HG03135 (cell line): ENCODE measurements around the gene ENO4.

Source experiments
- ATAC-seq: cut with Tn5 transposase; IDR thresholded peaks from one replicate; pipeline ENCODE4 v1.9.1; 2021; ENCODE audit warnings: mild to moderate bottlenecking, moderate library complexity; ENCODE audit not compliant: unreplicated experiment

The ENO4 gene

GRCh38 chr10:116866066-116866465, 16.8 kb downstream of the ENO4 start:
- ATAC-seq, result no peak

GRCh38 chr10:116866987-116867595, 17.8 kb downstream of the ENO4 start:
- no peak for ATAC-seq

DNA sequence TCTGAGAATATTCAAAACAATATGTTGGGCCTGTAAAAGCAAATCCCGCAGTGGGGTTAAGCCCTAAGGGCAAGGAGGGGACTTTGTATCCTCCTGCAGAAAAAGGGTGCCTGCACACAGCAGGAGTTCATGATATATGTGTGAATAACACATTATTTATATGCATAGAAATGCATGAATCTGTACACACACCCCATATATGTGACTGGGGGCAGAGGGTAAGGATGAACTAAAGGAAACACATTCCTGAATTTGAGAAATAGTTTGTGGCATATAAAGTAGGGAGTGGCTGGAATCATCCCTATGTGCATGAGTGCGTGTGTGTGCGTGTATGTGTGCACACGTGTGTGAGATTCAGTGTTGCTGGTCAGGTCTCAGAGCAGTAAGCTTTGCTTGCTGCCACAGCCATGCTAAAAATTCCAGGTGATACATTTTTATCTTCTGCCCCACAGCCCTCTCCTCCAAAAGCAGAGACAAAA, 18.9 kb downstream of the ENO4 start:
- no peak for ATAC-seq

DNA sequence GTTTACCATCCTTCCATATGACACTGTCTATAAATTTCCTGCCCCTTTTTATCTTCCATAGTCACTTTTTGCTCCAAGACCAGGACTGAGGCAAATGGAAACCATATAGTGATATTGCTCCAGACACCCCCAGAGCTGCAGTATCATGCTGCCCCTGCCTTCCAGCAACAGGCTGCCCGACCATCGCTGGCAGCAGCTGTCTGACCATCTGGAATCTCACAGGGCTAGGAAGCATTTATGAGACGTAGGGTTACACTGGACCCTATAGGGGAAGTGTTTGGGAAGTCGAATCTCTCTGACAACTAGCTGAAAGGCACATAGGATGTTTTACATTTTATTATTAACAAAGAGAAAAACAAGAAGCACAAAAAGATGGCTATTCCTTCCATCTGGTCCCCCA, 19.4 kb downstream of the ENO4 start:
- ATAC-seq, result no peak

DNA sequence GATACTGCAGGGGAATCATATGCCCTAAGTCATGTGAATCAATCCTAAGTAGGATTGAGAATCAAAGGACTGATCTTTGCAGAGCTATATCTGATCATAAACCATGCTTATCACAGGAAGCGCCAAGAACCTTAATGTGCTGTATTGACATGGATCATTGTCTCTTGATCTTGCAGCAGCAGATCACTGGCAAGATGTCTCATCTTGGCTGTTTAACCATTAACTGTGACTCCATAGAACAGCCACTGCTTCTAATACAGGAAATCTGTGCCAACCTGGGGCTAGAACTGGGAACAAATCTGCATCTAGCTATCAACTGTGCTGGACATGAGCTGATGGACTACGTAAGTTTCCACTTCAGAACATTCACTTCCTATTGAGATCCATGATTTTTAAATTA, 21.6 kb downstream of the ENO4 start:
- ATAC-seq, result no peak

- no peak for ATAC-seq
Observed at GRCh38 chr10:116873134-116873533, 23.8 kb downstream of the ENO4 start.

GRCh38 chr10:116875897-116876296, 26.6 kb downstream of the ENO4 start:
- no peak for ATAC-seq

DNA sequence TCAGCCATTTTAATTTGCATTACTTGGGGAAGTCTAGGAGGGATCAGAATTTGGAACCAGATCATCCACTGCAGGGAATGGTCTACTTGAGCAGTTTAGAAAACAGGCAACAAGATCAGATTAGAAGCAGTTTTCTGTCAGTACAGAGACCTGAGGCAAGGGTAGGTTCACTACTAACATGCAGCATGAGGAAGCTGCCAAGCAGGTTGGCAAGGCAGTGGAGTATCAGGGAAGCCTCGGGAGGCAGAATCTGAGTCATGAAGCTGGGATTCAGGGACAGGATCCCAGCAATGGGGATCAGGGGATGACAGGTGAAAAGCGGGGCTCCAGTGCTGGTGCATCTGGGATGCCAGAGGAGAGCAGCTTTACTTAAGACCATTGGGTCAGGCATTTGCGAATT, 28.1 kb downstream of the ENO4 start:
- no peak for ATAC-seq

- no peak for ATAC-seq
Observed at GRCh38 chr10:116878123-116878522, 28.8 kb downstream of the ENO4 start.

GRCh38 chr10:116879817-116880216, 30.5 kb downstream of the ENO4 start:
- no peak for ATAC-seq

GRCh38 chr10:116880716-116881482, 31.6 kb downstream of the ENO4 start:
- ATAC-seq, result no peak

- ATAC-seq, result no peak
Observed at GRCh38 chr10:116882639-116883038, 33.3 kb downstream of the ENO4 start.

GRCh38 chr10:116886772-116887171, 37.5 kb downstream of the ENO4 start:
- no peak for ATAC-seq

GRCh38 chr10:116888380-116889055, 39.2 kb downstream of the ENO4 start:
- ATAC-seq, result no peak

DNA sequence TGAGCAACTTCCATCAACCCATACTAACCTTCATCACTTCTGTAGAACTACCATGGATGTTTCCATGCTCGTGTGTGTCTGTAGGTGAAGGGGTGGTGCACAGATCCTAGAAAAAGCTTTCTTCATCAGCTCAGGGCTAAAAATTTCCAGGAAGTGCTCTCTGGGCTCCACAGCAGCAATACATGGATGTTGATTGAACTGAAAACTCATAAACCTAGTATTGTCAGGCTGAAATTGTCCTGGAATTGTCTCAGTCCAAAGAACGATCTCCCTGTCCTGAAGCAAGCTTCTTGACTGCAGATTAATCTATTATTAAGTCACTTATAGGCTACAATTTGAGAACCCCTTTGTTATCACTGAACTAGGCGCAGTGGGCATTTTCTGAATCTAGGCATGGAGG, 39.8 kb downstream of the ENO4 start:
- no peak for ATAC-seq

GRCh38 chr10:116891208-116891607, 41.9 kb downstream of the ENO4 start:
- ATAC-seq, result no peak

GRCh38 chr10:116892907-116893685, 43.8 kb downstream of the ENO4 start:
- ATAC-seq, result no peak

DNA sequence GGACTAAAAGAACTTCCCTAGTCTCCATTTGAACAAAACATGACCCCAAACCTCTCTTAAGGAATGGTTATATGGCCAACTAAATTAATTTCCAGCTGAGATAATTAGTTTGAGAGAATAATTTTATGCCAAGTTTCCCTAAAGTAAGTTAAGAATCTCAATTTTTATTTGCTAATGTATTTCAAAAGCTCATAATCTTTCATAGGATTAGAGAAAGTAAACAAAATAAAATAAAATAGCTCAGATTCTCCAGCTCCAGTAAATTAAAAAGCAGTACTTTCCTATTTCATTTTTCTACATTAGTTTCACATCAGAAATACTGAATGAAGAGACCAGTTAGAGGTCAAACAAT, 44.4 kb downstream of the ENO4 start:
- no peak for ATAC-seq

DNA sequence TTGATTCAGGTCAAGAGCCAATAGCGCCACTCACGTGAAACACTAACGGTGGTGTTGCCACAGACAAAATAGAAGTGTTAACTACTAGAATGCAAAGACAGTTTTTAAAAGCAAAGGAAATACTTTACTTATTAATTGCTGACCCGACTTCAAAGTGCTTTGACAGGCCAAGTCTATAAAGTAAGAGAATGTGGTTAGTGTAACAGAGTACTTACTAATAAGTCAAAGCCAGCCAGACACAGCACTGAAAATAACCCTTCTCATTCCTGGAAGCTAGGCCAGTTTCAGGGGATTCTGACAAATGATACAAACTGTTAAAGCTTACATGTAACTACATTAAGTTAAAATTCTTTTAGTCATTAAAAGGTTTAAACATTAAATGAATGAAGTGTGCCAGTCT, 50.3 kb downstream of the ENO4 start:
- ATAC-seq, result no peak

- ATAC-seq, result no peak
Observed at GRCh38 chr10:116905845-116906210, 56.5 kb downstream of the ENO4 start.

DNA sequence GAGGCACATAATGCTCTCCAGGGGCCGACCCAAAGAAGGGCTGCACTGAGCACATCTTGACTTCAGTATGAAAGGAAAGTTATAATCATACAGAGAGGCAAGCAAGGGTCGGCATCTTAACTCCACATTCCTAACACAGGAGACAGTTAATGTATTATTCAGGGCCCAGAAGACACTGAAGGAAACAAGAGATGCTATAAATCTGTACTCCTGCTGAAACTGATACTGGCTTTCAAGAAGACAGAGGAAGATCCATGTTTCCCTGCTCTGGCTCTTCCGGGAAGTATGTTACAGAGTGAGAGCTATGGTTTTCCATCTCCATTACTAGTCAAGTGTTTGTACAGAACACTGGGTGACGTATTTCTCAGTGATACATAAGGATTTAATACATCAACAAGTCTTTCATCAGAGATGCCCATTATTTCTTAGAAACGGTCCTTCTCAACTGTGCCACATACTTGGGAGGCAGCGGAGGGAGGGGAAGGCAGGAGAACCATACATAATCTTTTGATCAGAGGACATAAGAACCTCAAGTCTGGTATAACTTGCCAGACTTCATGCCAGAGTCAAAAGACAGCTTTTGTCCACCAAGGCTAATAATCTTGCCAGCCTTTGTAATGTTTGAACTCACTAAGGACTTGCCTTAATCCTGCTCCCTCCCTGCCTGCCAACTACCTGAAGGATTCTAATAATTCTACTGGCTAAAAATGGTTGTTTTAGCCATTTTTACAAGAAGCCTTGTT, 58.1 kb downstream of the ENO4 start:
- no peak for ATAC-seq
